Mucosa of stomach (tissue), 1 donor: ENCODE measurements around the gene GLIPR2.
A peak's percentile ranks its signal among the peaks of the same experiment; 100 is the strongest.
"Not testable (repeated sequence)": the region's sequence is repeated elsewhere in the genome, so short reads cannot be mapped to it uniquely, and the experiment has no call there.

ENCODE experiments used
- H3K27me3 ChIP-seq: one replicate; pipeline ENCODE4 v1.7.0; 2013; ENCODE audit warnings: mild to moderate bottlenecking, low read length; ENCODE audit not compliant: control insufficient read depth, insufficient read depth
- H3K36me3 ChIP-seq: one replicate; pipeline ENCODE4 v1.7.0; 2013; ENCODE audit warnings: low read length; ENCODE audit not compliant: control insufficient read depth, insufficient read depth
- H3K4me1 ChIP-seq: one replicate; pipeline ENCODE4 v1.7.0; 2013; ENCODE audit warnings: mild to moderate bottlenecking, low read length; ENCODE audit not compliant: control insufficient read depth, insufficient read depth
- H3K4me3 ChIP-seq: one replicate; pipeline ENCODE4 v1.7.0; 2013; ENCODE audit warnings: low read length
- H3K9ac ChIP-seq: one replicate; pipeline ENCODE4 v1.7.0; 2013; ENCODE audit warnings: mild to moderate bottlenecking, low read length, moderate library complexity
- H3K9me3 ChIP-seq: one replicate; pipeline ENCODE4 v1.7.0; 2013; ENCODE audit warnings: mild to moderate bottlenecking, low read length, moderate library complexity; ENCODE audit not compliant: control insufficient read depth
- donor health status: Pancreatic carcinoma.

Gene GLIPR2

GRCh38 chr9:36173861-36174260 lies 37.3 kb downstream of the GLIPR2 start:
- no peaks in the 10 kb centered on the region for H3K36me3 ChIP-seq
- no peak overlapping the region for H3K9ac ChIP-seq
- H3K4me1 ChIP-seq = no peaks in the 10 kb centered on the region
- no peaks in the 10 kb centered on the region for H3K27me3 ChIP-seq
- no peak overlapping the region for H3K4me3 ChIP-seq
- H3K9me3 ChIP-seq = no peaks in the 10 kb centered on the region

- H3K27me3 ChIP-seq = no peaks in the 10 kb centered on the region
- no peak overlapping the region for H3K4me3 ChIP-seq
- H3K36me3 ChIP-seq = no peaks in the 10 kb centered on the region
- H3K4me1 ChIP-seq = no peaks in the 10 kb centered on the region
- H3K9ac ChIP-seq = no peak overlapping the region
- no peaks in the 10 kb centered on the region for H3K9me3 ChIP-seq
Observed at GRCh38 chr9:36174271-36174670, 37.7 kb downstream of the GLIPR2 start.

GRCh38 chr9:36174731-36175130 lies 38.2 kb downstream of the GLIPR2 start:
- H3K9ac ChIP-seq = no peak overlapping the region
- H3K9me3 ChIP-seq = no peaks in the 10 kb centered on the region
- no peaks in the 10 kb centered on the region for H3K36me3 ChIP-seq
- no peaks in the 10 kb centered on the region for H3K4me1 ChIP-seq
- no peaks in the 10 kb centered on the region for H3K27me3 ChIP-seq
- H3K4me3 ChIP-seq = no peak overlapping the region

- H3K9me3 ChIP-seq, H3K4me3 ChIP-seq, H3K4me1 ChIP-seq, H3K9ac ChIP-seq, H3K36me3 ChIP-seq, H3K27me3 ChIP-seq: not testable (repeated sequence)
Observed at GRCh38 chr9:36175209-36175608, 38.7 kb downstream of the GLIPR2 start.

GRCh38 chr9:36176496-36176895 lies 40.0 kb downstream of the GLIPR2 start:
- not testable (repeated sequence) for H3K36me3 ChIP-seq, H3K9me3 ChIP-seq, H3K9ac ChIP-seq, H3K4me3 ChIP-seq, H3K27me3 ChIP-seq, H3K4me1 ChIP-seq

- Histone ChIP-seq H3K4me1 (no peaks in the 10 kb centered on the region), H3K27me3 (no peaks in the 10 kb centered on the region), H3K9me3 (no peaks in the 10 kb centered on the region), H3K36me3 (no peaks in the 10 kb centered on the region), H3K4me3 (no peak overlapping the region), H3K9ac (no peak overlapping the region)
Observed at GRCh38 chr9:36177571-36177970, 41.0 kb downstream of the GLIPR2 start.

- not testable (repeated sequence) for H3K36me3 ChIP-seq, H3K9me3 ChIP-seq, H3K27me3 ChIP-seq, H3K4me3 ChIP-seq, H3K4me1 ChIP-seq, H3K9ac ChIP-seq
Observed at GRCh38 chr9:36180243-36180642, 43.7 kb downstream of the GLIPR2 start.

- peaks cover 7% of the 10 kb centered on the region for H3K4me1 ChIP-seq
- no peaks in the 10 kb centered on the region for H3K9me3 ChIP-seq
- H3K4me3 ChIP-seq = no peak overlapping the region
- no peaks in the 10 kb centered on the region for H3K36me3 ChIP-seq
- no peak overlapping the region for H3K9ac ChIP-seq
- H3K27me3 ChIP-seq = no peaks in the 10 kb centered on the region
Observed at GRCh38 chr9:36187414-36187813, 50.9 kb downstream of the GLIPR2 start.

GRCh38 chr9:36188212-36188611 lies 51.7 kb downstream of the GLIPR2 start:
- Histone ChIP-seq H3K27me3 (no peaks in the 10 kb centered on the region), H3K9me3 (no peaks in the 10 kb centered on the region), H3K36me3 (no peaks in the 10 kb centered on the region), H3K4me1 (peaks cover 14% of the 10 kb centered on the region), H3K4me3 (no peak overlapping the region), H3K9ac (no peak overlapping the region)

- H3K36me3 ChIP-seq = no peaks in the 10 kb centered on the region
- H3K27me3 ChIP-seq = no peaks in the 10 kb centered on the region
- H3K9ac ChIP-seq = peak overlapping the region; percentile 90
Observed at GRCh38 chr9:36189976-36190375, 53.4 kb downstream of the GLIPR2 start.

GRCh38 chr9:36190388-36191289 lies 54.1 kb downstream of the GLIPR2 start, which contains the start of gene CLTA:
CLTA (plus strand) TSS chr9:36190921; CDS start chr9:36191057, 136 bp downstream.
- no peaks in the 10 kb centered on the region for H3K36me3 ChIP-seq
- H3K4me3 ChIP-seq = peak within 1 kb of the TSS; percentile 88
- H3K27me3 ChIP-seq = no peaks in the 10 kb centered on the region
- peaks cover 14% of the 10 kb centered on the region for H3K4me1 ChIP-seq
- peak within 1 kb of the TSS; percentile 90 for H3K9ac ChIP-seq
- H3K9me3 ChIP-seq = no peaks in the 10 kb centered on the region

More at GRCh38 chr9:36189976-36190375, 53.4 kb downstream of the GLIPR2 start:
- peak overlapping the region; percentile 88 for H3K4me3 ChIP-seq
- peaks cover 14% of the 10 kb centered on the region for H3K4me1 ChIP-seq
- H3K9me3 ChIP-seq = no peaks in the 10 kb centered on the region

GRCh38 chr9:36191290-36191645 lies 54.7 kb downstream of the GLIPR2 start:
- H3K27me3 ChIP-seq = no peaks in the 10 kb centered on the region
- H3K36me3 ChIP-seq = no peaks in the 10 kb centered on the region

More at GRCh38 chr9:36191290-36191645, 54.7 kb downstream of the GLIPR2 start:
- H3K4me1 ChIP-seq = peaks cover 14% of the 10 kb centered on the region
- peak overlapping the region; percentile 88 for H3K4me3 ChIP-seq
- H3K9me3 ChIP-seq = no peaks in the 10 kb centered on the region
- peak overlapping the region; percentile 90 for H3K9ac ChIP-seq
